Endothelial cell (in vitro differentiated cells): Measurements from ENCODE around the gene MIER3. TPM values are rescaled to one million over a fixed set of nuclear protein-coding genes. Genes with fewer than 3 reads are reported as not detected.

Experiments used
- DNase-seq: peaks from one replicate; pipeline ENCODE4 v3.0.0; 2021; ENCODE audit warnings: low spot score
- H3K27ac Mint-ChIP-seq: one replicate; pipeline ENCODE4 v1.8.0; 2021; ENCODE audit warnings: mixed read lengths, inconsistent platforms; ENCODE audit not compliant: unreplicated experiment
- H3K27me3 Mint-ChIP-seq: one replicate; pipeline ENCODE4 v1.8.0; 2021; ENCODE audit warnings: mild to moderate bottlenecking, moderate library complexity, mixed read lengths, inconsistent platforms; ENCODE audit not compliant: unreplicated experiment
- H3K36me3 Mint-ChIP-seq: one replicate; pipeline ENCODE4 v1.8.0; 2021; ENCODE audit warnings: mild to moderate bottlenecking, low read depth, mixed read lengths, inconsistent platforms; ENCODE audit not compliant: unreplicated experiment
- H3K4me1 Mint-ChIP-seq: one replicate; pipeline ENCODE4 v1.8.0; 2021; ENCODE audit warnings: mild to moderate bottlenecking, mixed read lengths, inconsistent platforms; ENCODE audit not compliant: unreplicated experiment
- H3K4me3 Mint-ChIP-seq: one replicate; pipeline ENCODE4 v1.8.0; 2021; ENCODE audit warnings: mild to moderate bottlenecking, mixed read lengths, inconsistent platforms; ENCODE audit not compliant: unreplicated experiment
- H3K9me3 Mint-ChIP-seq: one replicate; pipeline ENCODE4 v1.8.0; 2021; ENCODE audit warnings: mixed read lengths, inconsistent platforms; ENCODE audit not compliant: unreplicated experiment
- total RNA-seq: library from RNA; stranded (reverse); fragmentation: NEBNext Ultra II Directional; extraction: Animal tissue kit (Norgen Biotek cat#: 25700); gene quantifications from one replicate; pipeline ENCODE4 v1.2.1, GENCODE V29; 2021; ENCODE audit not compliant: unreplicated experiment
- TF ChIP-seq, protein P1 (sequence below): fragments of 200-600 bp; sonication (generic); IDR thresholded peaks from one replicate; pipeline ENCODE4 v1.5.0; 2021; ENCODE audit warnings: antibody characterized with exemption; ENCODE audit not compliant: unreplicated experiment

Gene MIER3
- total RNA-seq, 1 donor from 2014 or later = 52.3 TPM

- no peaks in the 10 kb centered on the region for H3K27me3 Mint-ChIP-seq
- TF ChIP-seq, protein P1, sequence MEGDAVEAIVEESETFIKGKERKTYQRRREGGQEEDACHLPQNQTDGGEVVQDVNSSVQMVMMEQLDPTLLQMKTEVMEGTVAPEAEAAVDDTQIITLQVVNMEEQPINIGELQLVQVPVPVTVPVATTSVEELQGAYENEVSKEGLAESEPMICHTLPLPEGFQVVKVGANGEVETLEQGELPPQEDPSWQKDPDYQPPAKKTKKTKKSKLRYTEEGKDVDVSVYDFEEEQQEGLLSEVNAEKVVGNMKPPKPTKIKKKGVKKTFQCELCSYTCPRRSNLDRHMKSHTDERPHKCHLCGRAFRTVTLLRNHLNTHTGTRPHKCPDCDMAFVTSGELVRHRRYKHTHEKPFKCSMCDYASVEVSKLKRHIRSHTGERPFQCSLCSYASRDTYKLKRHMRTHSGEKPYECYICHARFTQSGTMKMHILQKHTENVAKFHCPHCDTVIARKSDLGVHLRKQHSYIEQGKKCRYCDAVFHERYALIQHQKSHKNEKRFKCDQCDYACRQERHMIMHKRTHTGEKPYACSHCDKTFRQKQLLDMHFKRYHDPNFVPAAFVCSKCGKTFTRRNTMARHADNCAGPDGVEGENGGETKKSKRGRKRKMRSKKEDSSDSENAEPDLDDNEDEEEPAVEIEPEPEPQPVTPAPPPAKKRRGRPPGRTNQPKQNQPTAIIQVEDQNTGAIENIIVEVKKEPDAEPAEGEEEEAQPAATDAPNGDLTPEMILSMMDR = no peak
- no peak overlapping the region for H3K27ac Mint-ChIP-seq
- H3K4me1 Mint-ChIP-seq = no peaks in the 10 kb centered on the region
- no peaks in the 10 kb centered on the region for H3K36me3 Mint-ChIP-seq
- H3K4me3 Mint-ChIP-seq = no peak overlapping the region
- no peak for DNase-seq
- H3K9me3 Mint-ChIP-seq = no peaks in the 10 kb centered on the region
Observed at GRCh38 chr5:56974241-56974640, 22.3 kb upstream of the MIER3 start.

GRCh38 chr5:56973473-56973872 is 21.6 kb upstream of the MIER3 start:
- no peaks in the 10 kb centered on the region for H3K9me3 Mint-ChIP-seq
- no peak for DNase-seq
- no peak overlapping the region for H3K27ac Mint-ChIP-seq
- TF ChIP-seq, protein P1 = no peak
- no peaks in the 10 kb centered on the region for H3K36me3 Mint-ChIP-seq
- no peaks in the 10 kb centered on the region for H3K27me3 Mint-ChIP-seq
- H3K4me3 Mint-ChIP-seq = no peak overlapping the region
- H3K4me1 Mint-ChIP-seq = no peaks in the 10 kb centered on the region

- TF ChIP-seq, protein P1 = no peak
- no peaks in the 10 kb centered on the region for H3K36me3 Mint-ChIP-seq
- no peaks in the 10 kb centered on the region for H3K4me1 Mint-ChIP-seq
- H3K4me3 Mint-ChIP-seq = no peak overlapping the region
- H3K27me3 Mint-ChIP-seq = peaks cover 1% of the 10 kb centered on the region
- no peak for DNase-seq
- H3K27ac Mint-ChIP-seq = no peak overlapping the region
- no peaks in the 10 kb centered on the region for H3K9me3 Mint-ChIP-seq
Observed at GRCh38 chr5:56971275-56971674, 19.4 kb upstream of the MIER3 start.

DNA sequence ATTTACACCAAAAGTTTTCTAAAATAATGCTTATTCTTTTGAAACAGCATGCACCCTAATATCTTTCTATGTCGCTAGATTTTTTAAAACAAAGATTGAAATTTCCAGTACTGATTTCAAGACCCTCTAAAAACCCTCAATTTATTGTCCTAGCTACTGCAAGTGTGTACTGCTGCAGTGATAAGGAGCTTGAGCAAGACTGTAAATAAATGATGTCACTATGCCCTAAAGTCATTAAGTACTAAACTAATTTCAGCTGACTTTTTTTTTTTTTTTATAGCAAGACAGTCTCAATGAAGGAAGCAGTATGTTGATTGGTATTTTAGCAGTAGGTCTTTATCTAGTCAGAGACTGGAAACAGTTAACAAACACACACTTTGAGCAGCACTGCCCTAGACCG is 12.2 kb upstream of the MIER3 start:
- Mint-ChIP-seq H3K4me1 (peaks cover 3% of the 10 kb centered on the region), H3K4me3 (no peak overlapping the region), H3K36me3 (no peaks in the 10 kb centered on the region), H3K27ac (no peak overlapping the region), H3K27me3 (peaks cover 5% of the 10 kb centered on the region), H3K9me3 (no peaks in the 10 kb centered on the region)
- DNase-seq = no peak
- TF ChIP-seq, protein P1 = no peak

DNA sequence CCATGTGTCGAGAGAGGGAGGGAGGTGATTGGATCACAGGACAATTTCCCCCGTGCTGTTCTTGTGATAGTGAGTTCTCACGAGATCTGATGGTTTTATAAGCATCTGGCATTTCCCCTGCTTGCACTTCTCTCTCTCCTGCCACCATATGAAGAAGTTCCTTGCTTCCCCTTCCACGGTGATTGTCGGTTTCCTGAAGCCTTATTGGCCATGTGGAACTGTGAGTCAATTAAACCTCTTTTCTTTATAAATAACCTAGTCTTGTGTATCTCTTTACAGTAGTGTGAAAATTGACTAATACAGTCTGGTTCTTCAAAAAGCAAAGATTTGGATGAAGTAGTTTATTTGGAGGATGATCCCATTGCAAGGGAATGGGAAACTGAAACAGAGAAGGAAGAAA is 11.3 kb upstream of the MIER3 start:
- H3K27me3 Mint-ChIP-seq = peaks cover 5% of the 10 kb centered on the region
- H3K36me3 Mint-ChIP-seq = no peaks in the 10 kb centered on the region
- no peak overlapping the region for H3K4me3 Mint-ChIP-seq
- DNase-seq = no peak
- no peaks in the 10 kb centered on the region for H3K9me3 Mint-ChIP-seq
- peaks cover 3% of the 10 kb centered on the region for H3K4me1 Mint-ChIP-seq
- H3K27ac Mint-ChIP-seq = no peak overlapping the region
- TF ChIP-seq, protein P1 = no peak
